ENCODE data around the gene DVL3.

The DVL3 gene

DNA sequence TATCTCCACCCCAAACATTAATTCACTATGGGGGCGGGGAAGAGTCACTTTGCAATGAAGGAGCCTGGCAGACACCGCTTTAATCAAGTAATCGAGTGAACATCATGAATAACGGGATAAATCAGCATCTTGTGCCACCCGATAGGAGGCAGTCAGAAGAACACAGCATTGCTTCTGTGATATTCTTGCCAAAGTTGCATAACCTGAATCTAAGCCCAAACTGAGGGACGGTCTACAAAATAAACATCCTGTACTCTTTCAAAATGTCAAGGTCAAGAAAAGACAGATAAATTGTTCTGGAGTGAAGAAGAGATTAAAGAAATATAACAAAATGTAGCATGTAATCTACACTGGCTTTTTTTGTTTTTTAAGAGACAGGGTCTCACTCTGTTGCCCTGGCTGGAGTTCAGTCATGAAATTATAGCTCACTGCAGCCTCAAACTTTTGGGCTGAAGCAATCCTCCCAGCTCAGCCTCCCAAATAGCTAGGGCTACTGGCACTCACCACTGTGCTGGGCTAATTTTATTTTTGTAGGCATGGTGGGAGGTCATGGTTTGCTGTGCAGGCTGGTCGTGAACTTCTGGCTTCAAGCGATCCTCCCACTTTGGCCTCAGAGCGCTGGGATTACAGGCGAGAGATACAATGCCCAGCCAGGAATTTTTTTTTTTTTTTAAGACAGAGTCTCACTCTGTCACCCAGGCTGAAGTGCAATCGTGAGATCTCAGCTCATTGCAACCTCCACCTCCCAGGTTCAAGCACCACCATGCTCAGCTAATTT lies 54.2 kb downstream of the DVL3 start:
- Histone ChIP-seq H3K4me1 (ENCODE audit: insufficient read depth, low read length) (no peaks in the 10 kb centered on the region), H3K27ac (ENCODE audit: low read length) (no peak overlapping the region), H2AFZ (ENCODE audit: low read depth, low read length) (no peak overlapping the region), H3K9me3 (ENCODE audit: insufficient read depth, low read length, severe bottlenecking) (no peaks in the 10 kb centered on the region), H4K20me1 (ENCODE audit: insufficient read depth, low read length) (no peaks in the 10 kb centered on the region), H3K27me3 (ENCODE audit: insufficient read depth, low read length, poor library complexity) (peaks cover 4% of the 10 kb centered on the region), H3K36me3 (ENCODE audit: insufficient read depth, low read length) (no peaks in the 10 kb centered on the region), H3K4me2 (ENCODE audit: insufficient read depth, low read length) (no peak overlapping the region), H3K4me3 (ENCODE audit: low read depth in 1 of 2, low read length in 2 of 2) (no peak overlapping the region), H3K79me2 (ENCODE audit: insufficient read depth, low read length) (no peaks in the 10 kb centered on the region), H3K9ac (ENCODE audit: low read depth, low read length) (no peak overlapping the region)
- TF ChIP-seq CTCF (IDR thresholded peaks at IDR 0.05; ENCODE audit: borderline replicate concordance, extremely low read depth, low read length, poor library complexity, severe bottlenecking), result no peak
- no peak for TF ChIP-seq EZH2 (IDR thresholded peaks at IDR 0.05; ENCODE audit: borderline replicate concordance, low read depth, low read length, severe bottlenecking)
- ATAC-seq (ENCODE audit: insufficient read depth, low read depth) (no peak), DNase-seq (no peak)

DNA sequence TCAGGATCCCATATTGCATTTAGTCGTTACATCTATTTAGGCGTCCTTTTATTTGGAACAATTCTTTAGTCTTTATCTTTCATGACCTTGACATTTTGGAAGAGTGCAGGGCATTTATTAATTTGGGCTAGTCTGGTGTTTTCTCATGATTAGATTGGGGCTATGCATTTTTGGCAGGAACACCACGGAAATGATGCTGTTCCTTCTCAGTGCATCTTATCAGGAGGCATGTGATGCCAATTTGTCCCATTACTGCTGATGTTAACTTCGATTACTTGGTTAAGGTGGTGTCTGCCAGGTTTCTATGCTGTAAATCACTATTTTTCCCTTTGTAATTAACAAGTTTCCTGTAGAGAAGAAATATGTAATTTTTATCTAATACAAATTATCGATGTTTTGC lies 56.1 kb downstream of the DVL3 start:
- Histone ChIP-seq H3K79me2 (ENCODE audit: insufficient read depth, low read length) (no peaks in the 10 kb centered on the region), H3K9ac (ENCODE audit: low read depth, low read length) (no peak overlapping the region), H3K4me1 (ENCODE audit: insufficient read depth, low read length) (no peaks in the 10 kb centered on the region), H3K27ac (ENCODE audit: low read length) (no peak overlapping the region), H2AFZ (ENCODE audit: low read depth, low read length) (no peak overlapping the region), H3K36me3 (ENCODE audit: insufficient read depth, low read length) (no peaks in the 10 kb centered on the region), H3K27me3 (ENCODE audit: insufficient read depth, low read length, poor library complexity) (peaks cover 4% of the 10 kb centered on the region), H3K4me2 (ENCODE audit: insufficient read depth, low read length) (no peak overlapping the region), H3K4me3 (ENCODE audit: low read depth in 1 of 2, low read length in 2 of 2) (no peak overlapping the region), H3K9me3 (ENCODE audit: insufficient read depth, low read length, severe bottlenecking) (no peaks in the 10 kb centered on the region), H4K20me1 (ENCODE audit: insufficient read depth, low read length) (no peaks in the 10 kb centered on the region)
- ATAC-seq (ENCODE audit: insufficient read depth, low read depth), result no peak
- no peak for DNase-seq
- no peak for TF ChIP-seq CTCF (IDR thresholded peaks at IDR 0.05; ENCODE audit: borderline replicate concordance, extremely low read depth, low read length, poor library complexity, severe bottlenecking)
- no peak for TF ChIP-seq EZH2 (IDR thresholded peaks at IDR 0.05; ENCODE audit: borderline replicate concordance, low read depth, low read length, severe bottlenecking)

- H3K27me3 ChIP-seq (ENCODE audit: insufficient read depth, low read length, poor library complexity), result peaks cover under 1% of the 10 kb centered on the region
- H3K27ac ChIP-seq (ENCODE audit: low read length), result no peak overlapping the region
- no peak overlapping the region for H3K9ac ChIP-seq (ENCODE audit: low read depth, low read length)
- ATAC-seq (ENCODE audit: insufficient read depth, low read depth), result no peak
- H3K36me3 ChIP-seq (ENCODE audit: insufficient read depth, low read length), result no peaks in the 10 kb centered on the region
- no peaks in the 10 kb centered on the region for H3K9me3 ChIP-seq (ENCODE audit: insufficient read depth, low read length, severe bottlenecking)
- no peak for DNase-seq
- H4K20me1 ChIP-seq (ENCODE audit: insufficient read depth, low read length), result no peaks in the 10 kb centered on the region
- H3K4me1 ChIP-seq (ENCODE audit: insufficient read depth, low read length), result no peaks in the 10 kb centered on the region
- no peaks in the 10 kb centered on the region for H3K79me2 ChIP-seq (ENCODE audit: insufficient read depth, low read length)
- no peak overlapping the region for H2AFZ ChIP-seq (ENCODE audit: low read depth, low read length)
- TF ChIP-seq EZH2 (IDR thresholded peaks at IDR 0.05; ENCODE audit: borderline replicate concordance, low read depth, low read length, severe bottlenecking) (no peak), CTCF (IDR thresholded peaks at IDR 0.05; ENCODE audit: borderline replicate concordance, extremely low read depth, low read length, poor library complexity, severe bottlenecking) (no peak)
- H3K4me3 ChIP-seq (ENCODE audit: low read depth in 1 of 2, low read length in 2 of 2), result no peak overlapping the region
- no peak overlapping the region for H3K4me2 ChIP-seq (ENCODE audit: insufficient read depth, low read length)
Observed at GRCh38 chr3:184211718-184212117, 56.5 kb downstream of the DVL3 start.
